HG03025 (cell line): ENCODE results near the gene PRTN3.

ENCODE experiments used
- ATAC-seq: cut with Tn5 transposase; IDR thresholded peaks from one replicate; pipeline ENCODE4 v1.9.1; 2021; ENCODE audit warnings: mild to moderate bottlenecking, moderate library complexity; ENCODE audit not compliant: unreplicated experiment, low FRiP score

PRTN3 gene

GRCh38 chr19:892894-893689, 52.3 kb downstream of the PRTN3 start, which contains the start of the genes MED16 and RNU6-9:
Gene MED16 (minus strand): TSS chr19:893187. CDS start chr19:891131, 2,056 bp downstream.
Gene RNU6-9 (plus strand): TSS chr19:893484.
- peak; percentile 70 for ATAC-seq

- ATAC-seq = no peak
Measured at GRCh38 chr19:896434-896833, 55.6 kb downstream of the PRTN3 start.

- no peak for ATAC-seq
Measured at GRCh38 chr19:896999-897398, 56.2 kb downstream of the PRTN3 start.

- ATAC-seq = no peak
Measured at GRCh38 chr19:897442-898039, 56.7 kb downstream of the PRTN3 start.
